Endodermal cell (in vitro differentiated cells): Measurements from ENCODE around the gene MAP2K7. TPM values are rescaled to one million over a fixed set of nuclear protein-coding genes. Genes with fewer than 3 reads are reported as not detected.
A peak's percentile ranks its signal among the peaks of the same experiment; 100 is the strongest.

ENCODE experiments used
- DNase-seq: peaks from one replicate; pipeline ENCODE4 v3.0.0-alpha.2; 2017
- H3K27ac ChIP-seq: 2 replicates; pipeline ENCODE4 v1.5.1; 2013; ENCODE audit warnings: mild to moderate bottlenecking, low read depth, low read length, moderate library complexity
- H3K27me3 ChIP-seq: 2 replicates; pipeline ENCODE4 v1.6.1; 2013; ENCODE audit warnings: mild to moderate bottlenecking, low read length, moderate library complexity; ENCODE audit not compliant: insufficient read depth, control insufficient read depth, poor library complexity, severe bottlenecking
- H3K36me3 ChIP-seq: 2 replicates; pipeline ENCODE4 v1.7.0; 2013; ENCODE audit warnings: mild to moderate bottlenecking, low read length, moderate library complexity; ENCODE audit not compliant: control insufficient read depth, insufficient read depth
- H3K4me1 ChIP-seq: one replicate; pipeline ENCODE4 v1.7.0; 2013; ENCODE audit warnings: low read length; ENCODE audit not compliant: control insufficient read depth, insufficient read depth
- H3K4me3 ChIP-seq: 2 replicates; pipeline ENCODE4 v1.5.1; 2013; ENCODE audit warnings: mild to moderate bottlenecking, low read length, moderate library complexity
- H3K9ac ChIP-seq: 2 replicates; pipeline ENCODE4 v1.6.1; 2013; ENCODE audit warnings: mild to moderate bottlenecking, low read length, moderate library complexity; ENCODE audit not compliant: poor library complexity, severe bottlenecking; ENCODE audit errors: extremely low read depth
- H3K9me3 ChIP-seq: 2 replicates; pipeline ENCODE4 v1.6.1; 2013; ENCODE audit warnings: mild to moderate bottlenecking, low read length, moderate library complexity; ENCODE audit not compliant: control insufficient read depth
- H3K27ac Mint-ChIP-seq: 2 replicates; pipeline ENCODE4 v1.8.0; 2020; ENCODE audit warnings: mixed read lengths
- H3K27me3 Mint-ChIP-seq: 2 replicates; pipeline ENCODE4 v1.8.0; 2021; ENCODE audit warnings: mild to moderate bottlenecking, mixed read lengths; ENCODE audit not compliant: insufficient read depth
- H3K36me3 Mint-ChIP-seq: 2 replicates; pipeline ENCODE4 v1.8.0; 2020; ENCODE audit warnings: low read depth, mixed read lengths
- H3K4me1 Mint-ChIP-seq: 2 replicates; pipeline ENCODE4 v1.8.0; 2020; ENCODE audit warnings: mixed read lengths
- H3K4me3 Mint-ChIP-seq: 2 replicates; pipeline ENCODE4 v1.8.0; 2020; ENCODE audit warnings: mild to moderate bottlenecking, moderate library complexity, mixed read lengths
- H3K9me3 Mint-ChIP-seq: 2 replicates; pipeline ENCODE4 v1.8.0; 2020; ENCODE audit warnings: mild to moderate bottlenecking, mixed read lengths
- CTCF ChIP-seq: fragments of 200-600 bp; sonication (generic); conservative IDR thresholded peaks from 2 replicates; pipeline ENCODE4 v1.5.0; 2021; ENCODE audit warnings: antibody characterized with exemption, mild to moderate bottlenecking
- WGBS, 2 experiments: methylation state at CpG; one replicate each; pipeline versions ENCODE4 v1.1.5 to v1.1.7; 2013; ENCODE audit warnings: missing lambda C conversion rate in 2 of 2, mixed read lengths in 1 of 2; ENCODE audit not compliant: insufficient coverage in 1 of 2, insufficient read length in 1 of 2; 5-methylcytosine and 5-hydroxymethylcytosine counted together
- total RNA-seq, 2 donors: library from RNA; stranded (reverse); fragmentation: NEBNext Ultra II Directional in 1 of 2; extraction: Animal tissue kit (Norgen Biotek cat#: 25700) in 1 of 2; gene quantifications; 2 replicates in 1 of 2; 3 replicates in 1 of 2; pipeline ENCODE4 v1.2.1, GENCODE V29; 2021

The MAP2K7 gene
- total RNA-seq, 2 donors from 2014 or later, result 33.4 to 40.0 TPM

- H3K36me3 ChIP-seq, result no peaks in the 10 kb centered on the region
- 87 to 93% methylated on average over 6 to 12 of the region's 12 CpGs for WGBS, 2 experiments
- TF ChIP-seq CTCF, result peak; percentile 28
- H3K27ac ChIP-seq, result no peak overlapping the region
- no peak overlapping the region for H3K4me3 ChIP-seq
- Mint-ChIP-seq H3K4me1 (no peaks in the 10 kb centered on the region), H3K4me3 (no peak overlapping the region), H3K36me3 (no peaks in the 10 kb centered on the region), H3K27ac (no peak overlapping the region), H3K27me3 (peaks cover 75% of the 10 kb centered on the region), H3K9me3 (peaks cover 1% of the 10 kb centered on the region)
- no peaks in the 10 kb centered on the region for H3K4me1 ChIP-seq
- no peak for DNase-seq
- H3K9ac ChIP-seq, result no peak overlapping the region
- H3K9me3 ChIP-seq, result no peaks in the 10 kb centered on the region
- peaks cover 55% of the 10 kb centered on the region for H3K27me3 ChIP-seq
These were observed 37.1 kb upstream of the MAP2K7 start for GRCh38 chr19:7866399-7867091.

GRCh38 chr19:7867092-7867844 lies 36.4 kb upstream of the MAP2K7 start:
- no peak overlapping the region for H3K27ac Mint-ChIP-seq
- Histone ChIP-seq H3K4me1 (no peaks in the 10 kb centered on the region), H3K9ac (no peak overlapping the region), H3K9me3 (no peaks in the 10 kb centered on the region), H3K27me3 (peaks cover 47% of the 10 kb centered on the region), H3K36me3 (no peaks in the 10 kb centered on the region), H3K4me3 (no peak overlapping the region), H3K27ac (no peak overlapping the region)
- no peaks in the 10 kb centered on the region for H3K36me3 Mint-ChIP-seq
- 86 to 93% methylated on average over 6 to 9 of the region's 9 CpGs for WGBS, 2 experiments
- DNase-seq, result no peak
- TF ChIP-seq CTCF, result no peak
- peaks cover 3% of the 10 kb centered on the region for H3K4me1 Mint-ChIP-seq
- no peak overlapping the region for H3K4me3 Mint-ChIP-seq
- peaks cover 1% of the 10 kb centered on the region for H3K9me3 Mint-ChIP-seq
- H3K27me3 Mint-ChIP-seq, result peaks cover 75% of the 10 kb centered on the region

- H3K4me3 ChIP-seq, result no peak overlapping the region
- H3K9ac ChIP-seq, result no peak overlapping the region
- peaks cover 3% of the 10 kb centered on the region for H3K4me1 Mint-ChIP-seq
- no peak for DNase-seq
- H3K4me1 ChIP-seq, result no peaks in the 10 kb centered on the region
- no peak overlapping the region for H3K27ac Mint-ChIP-seq
- peaks cover 1% of the 10 kb centered on the region for H3K9me3 Mint-ChIP-seq
- TF ChIP-seq CTCF, result no peak
- peak overlapping the region; percentile 42 for H3K4me3 Mint-ChIP-seq
- no peaks in the 10 kb centered on the region for H3K36me3 Mint-ChIP-seq
- peaks cover 75% of the 10 kb centered on the region for H3K27me3 Mint-ChIP-seq
- H3K9me3 ChIP-seq, result no peaks in the 10 kb centered on the region
- H3K27ac ChIP-seq, result no peak overlapping the region
- 66 to 90% methylated on average over 17 to 21 of the region's 21 CpGs for WGBS, 2 experiments
- H3K27me3 ChIP-seq, result peaks cover 52% of the 10 kb centered on the region
- H3K36me3 ChIP-seq, result no peaks in the 10 kb centered on the region
These were observed 35.4 kb upstream of the MAP2K7 start for GRCh38 chr19:7868326-7868670.
